ENCODE measurements around the gene RSRC1. TPM values are rescaled to one million over a fixed set of nuclear protein-coding genes. Genes with fewer than 3 reads are reported as not detected.

Gene RSRC1
- total RNA-seq, 1 experiment from 2014 or later = 37.9 TPM

DNA sequence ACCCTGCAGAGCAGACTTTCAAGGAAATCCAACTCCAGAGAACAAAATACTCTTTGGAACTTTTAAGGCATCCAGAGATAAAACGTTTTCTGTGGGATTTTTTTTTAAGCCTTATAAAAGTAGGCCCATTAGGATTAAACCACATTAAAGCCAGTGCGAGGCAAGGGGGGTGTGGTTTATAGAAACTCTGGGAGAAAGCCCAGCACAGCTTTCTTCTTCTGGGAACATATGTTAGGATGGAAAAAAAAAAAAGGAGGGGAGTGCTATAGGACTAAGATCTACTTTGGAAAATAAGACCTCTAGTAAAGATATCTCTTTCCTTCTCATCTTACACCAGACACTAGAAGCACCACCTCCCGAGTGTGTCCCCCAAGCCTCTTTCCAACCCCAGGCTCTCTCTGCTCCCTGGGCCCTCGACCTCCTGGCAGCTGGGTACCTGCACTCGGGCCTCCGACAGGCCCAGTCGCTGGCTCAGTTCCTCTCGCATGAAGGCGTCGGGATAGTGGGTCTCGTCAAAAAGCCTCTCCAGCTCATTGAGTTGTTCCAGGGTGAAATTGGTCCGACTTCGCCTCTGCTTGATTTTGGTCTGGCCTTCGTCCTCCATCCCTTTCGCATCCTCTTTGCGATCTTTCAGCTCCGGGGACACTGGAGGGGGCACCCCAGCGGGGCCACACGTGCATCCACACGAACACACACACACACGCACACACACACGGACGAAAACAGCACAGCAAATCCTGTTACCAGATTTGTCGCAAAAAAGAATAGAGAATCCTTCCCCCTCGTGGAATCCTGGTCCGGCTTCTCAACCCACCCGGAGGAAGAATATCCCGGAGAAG lies 7.4 kb upstream of the RSRC1 start:
- peak overlapping the region; percentile 71 for H3K4me2 ChIP-seq (ENCODE audit: insufficient read depth, insufficient read length, low read length)
- no peak overlapping the region for H3K14ac ChIP-seq (ENCODE audit: insufficient read depth, low read length)
- peak; percentile 40 for DNase-seq
- no peak overlapping the region for H2BK15ac ChIP-seq (ENCODE audit: low read depth, low read length)
- H2AFZ ChIP-seq (ENCODE audit: low read length) = no peak overlapping the region
- H3K9ac ChIP-seq (ENCODE audit: extremely low read depth, insufficient read length, low read length) = no peak overlapping the region
- peaks cover 0 to 6% of the 10 kb centered on the region in 2 experiments; a peak in 2 of 5 replicates for H3K9me3 Mint-ChIP-seq
- H3T11ph ChIP-seq (ENCODE audit: low read length) = no peak overlapping the region
- no peak overlapping the region for H3K56ac ChIP-seq (ENCODE audit: insufficient read length, low read depth, low read length)
- peaks cover 100% of the 10 kb centered on the region for H3K27me3 Mint-ChIP-seq (ENCODE audit: low read depth)
- no peaks in the 10 kb centered on the region for H4K20me1 ChIP-seq (ENCODE audit: control insufficient read depth, insufficient read depth, insufficient read length)
- H3K79me2 ChIP-seq (ENCODE audit: insufficient read depth, low read length) = no peaks in the 10 kb centered on the region
- TF ChIP-seq, protein P1, sequence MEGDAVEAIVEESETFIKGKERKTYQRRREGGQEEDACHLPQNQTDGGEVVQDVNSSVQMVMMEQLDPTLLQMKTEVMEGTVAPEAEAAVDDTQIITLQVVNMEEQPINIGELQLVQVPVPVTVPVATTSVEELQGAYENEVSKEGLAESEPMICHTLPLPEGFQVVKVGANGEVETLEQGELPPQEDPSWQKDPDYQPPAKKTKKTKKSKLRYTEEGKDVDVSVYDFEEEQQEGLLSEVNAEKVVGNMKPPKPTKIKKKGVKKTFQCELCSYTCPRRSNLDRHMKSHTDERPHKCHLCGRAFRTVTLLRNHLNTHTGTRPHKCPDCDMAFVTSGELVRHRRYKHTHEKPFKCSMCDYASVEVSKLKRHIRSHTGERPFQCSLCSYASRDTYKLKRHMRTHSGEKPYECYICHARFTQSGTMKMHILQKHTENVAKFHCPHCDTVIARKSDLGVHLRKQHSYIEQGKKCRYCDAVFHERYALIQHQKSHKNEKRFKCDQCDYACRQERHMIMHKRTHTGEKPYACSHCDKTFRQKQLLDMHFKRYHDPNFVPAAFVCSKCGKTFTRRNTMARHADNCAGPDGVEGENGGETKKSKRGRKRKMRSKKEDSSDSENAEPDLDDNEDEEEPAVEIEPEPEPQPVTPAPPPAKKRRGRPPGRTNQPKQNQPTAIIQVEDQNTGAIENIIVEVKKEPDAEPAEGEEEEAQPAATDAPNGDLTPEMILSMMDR (conservative IDR thresholded peaks at IDR 0.05) = no peak
- H3K4ac ChIP-seq (ENCODE audit: low read depth, low read length) = no peak overlapping the region
- H3K4me1 ChIP-seq (ENCODE audit: insufficient read depth, low read length) = no peaks in the 10 kb centered on the region
- peaks cover 47 to 59% of the 10 kb centered on the region in 2 experiments for H3K4me1 Mint-ChIP-seq
- no peak overlapping the region for H3K23ac ChIP-seq (ENCODE audit: insufficient read length, low read depth, low read length)
- no peak overlapping the region for H2BK12ac ChIP-seq (ENCODE audit: insufficient read length, low read depth, low read length)
- peak overlapping the region; percentile 56 to 89 for H3K4me3 Mint-ChIP-seq
- H2AK5ac ChIP-seq (ENCODE audit: insufficient read length, low read length) = no peak overlapping the region
- no peaks in the 10 kb centered on the region; a peak in 1 of 7 replicates for H3K36me3 Mint-ChIP-seq (ENCODE audit: insufficient read depth in 1 of 3, low read depth in 3 of 3)
- WGBS (ENCODE audit: extremely low coverage, insufficient read length, low lambda C conversion rate) = no CpG with 5 or more reads among the region's 28 CpGs
- no peak overlapping the region for H4K91ac ChIP-seq (ENCODE audit: insufficient read length, low read depth, low read length)
- no peak overlapping the region for H3K27ac ChIP-seq (ENCODE audit: insufficient read length, low read depth, low read length)
- no peak overlapping the region; a peak in 1 of 7 replicates for H3K27ac Mint-ChIP-seq
- H3K9me3 ChIP-seq (ENCODE audit: control insufficient read depth, low read depth, low read length) = no peaks in the 10 kb centered on the region
- no peak overlapping the region for H4K8ac ChIP-seq (replicated peaks; ENCODE audit: insufficient read length, low read depth, low read length)
- no peaks in the 10 kb centered on the region for H3K79me1 ChIP-seq (ENCODE audit: insufficient read depth, low read depth, low read length, poor library complexity, severe bottlenecking)
- H2BK20ac ChIP-seq (ENCODE audit: low read depth, low read length, poor library complexity, severe bottlenecking) = no peak overlapping the region
- H2BK5ac ChIP-seq (ENCODE audit: insufficient read length, low read length) = no peak overlapping the region
- H3K23me2 ChIP-seq (ENCODE audit: insufficient read length, low read depth, low read length, poor library complexity, severe bottlenecking) = peaks cover 43% of the 10 kb centered on the region
- no peak overlapping the region for H3K18ac ChIP-seq (ENCODE audit: insufficient read length, low read depth, low read length)
- peaks cover 67% of the 10 kb centered on the region for H3K27me3 ChIP-seq (ENCODE audit: insufficient read depth, low read length)
- H2BK120ac ChIP-seq (ENCODE audit: low read depth, low read length, poor library complexity, severe bottlenecking) = no peak overlapping the region
- H4K5ac ChIP-seq (ENCODE audit: insufficient read length, low read depth, low read length) = no peak overlapping the region
